Activated CD8-positive, alpha-beta memory T cell treated with anti-CD3 and anti-CD28 coated beads, Interleukin-2, amount 50 U/mL, for 24 hours (primary cell): Measurements from ENCODE around the gene TMEM259.

Experiments used
- DNase-seq: peaks from one replicate; pipeline ENCODE4 v3.0.0-alpha.2; 2020; ENCODE audit errors: extremely low read depth

Gene TMEM259

GRCh38 chr19:962683-963400, 58.1 kb downstream of the TMEM259 start:
- DNase-seq, result no peak

GRCh38 chr19:961866-962620, 58.9 kb downstream of the TMEM259 start:
- DNase-seq, result no peak

GRCh38 chr19:960601-960938, 60.4 kb downstream of the TMEM259 start:
- no peak for DNase-seq

- DNase-seq, result no peak
Measured at GRCh38 chr19:960020-960419, 60.9 kb downstream of the TMEM259 start.
